Fibroblast of the aortic adventitia (primary cell): ENCODE measurements around the gene PLEKHA8. TPM values are rescaled to one million over a fixed set of nuclear protein-coding genes. Genes with fewer than 3 reads are reported as not detected.

Source experiments
- DNase-seq: peaks from one replicate; pipeline ENCODE4 v3.0.0-alpha.2; 2010; ENCODE audit warnings: low read depth
- H3K4me3 ChIP-seq: 2 replicates; pipeline ENCODE4 v1.5.1; 2011; ENCODE audit warnings: low read depth, mild to moderate bottlenecking, control low read depth, low read length, moderate library complexity
- total RNA-seq: library from RNA; depleted of rRNA; stranded (reverse); fragments of >200 nt; gene quantifications from 2 replicates; pipeline ENCODE4 v1.2.3, GENCODE V29; 2012; ENCODE audit warnings: low replicate concordance
- TF ChIP-seq, protein P1 (sequence below): IDR thresholded peaks from 2 replicates; pipeline ENCODE4 v1.5.1; 2011; ENCODE audit warnings: mild to moderate bottlenecking, low read length, control low read depth, inconsistent platforms; ENCODE audit not compliant: insufficient read depth

PLEKHA8 gene
- total RNA-seq, 1 donor: 10.6 TPM

DNA sequence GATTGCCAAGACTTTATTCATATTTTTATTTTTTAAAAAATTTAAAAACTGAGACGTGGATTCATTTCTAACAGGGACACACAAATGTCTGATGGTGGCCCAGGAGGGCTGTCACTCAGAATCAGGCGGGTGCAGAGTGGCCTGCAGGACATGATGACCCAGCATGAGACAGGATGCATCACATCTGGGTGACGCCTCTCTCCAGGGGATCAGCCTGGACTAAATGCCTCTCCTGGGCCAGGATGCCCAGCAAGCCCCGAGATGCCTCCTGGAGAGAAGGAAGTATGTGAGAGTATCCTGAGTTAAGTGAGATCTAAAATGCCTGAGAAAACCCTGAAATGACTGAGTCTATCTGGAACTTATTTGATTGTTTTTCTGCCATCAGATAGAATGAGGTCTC, 89.7 kb downstream of the PLEKHA8 start:
- no peak for DNase-seq
- TF ChIP-seq, protein P1, sequence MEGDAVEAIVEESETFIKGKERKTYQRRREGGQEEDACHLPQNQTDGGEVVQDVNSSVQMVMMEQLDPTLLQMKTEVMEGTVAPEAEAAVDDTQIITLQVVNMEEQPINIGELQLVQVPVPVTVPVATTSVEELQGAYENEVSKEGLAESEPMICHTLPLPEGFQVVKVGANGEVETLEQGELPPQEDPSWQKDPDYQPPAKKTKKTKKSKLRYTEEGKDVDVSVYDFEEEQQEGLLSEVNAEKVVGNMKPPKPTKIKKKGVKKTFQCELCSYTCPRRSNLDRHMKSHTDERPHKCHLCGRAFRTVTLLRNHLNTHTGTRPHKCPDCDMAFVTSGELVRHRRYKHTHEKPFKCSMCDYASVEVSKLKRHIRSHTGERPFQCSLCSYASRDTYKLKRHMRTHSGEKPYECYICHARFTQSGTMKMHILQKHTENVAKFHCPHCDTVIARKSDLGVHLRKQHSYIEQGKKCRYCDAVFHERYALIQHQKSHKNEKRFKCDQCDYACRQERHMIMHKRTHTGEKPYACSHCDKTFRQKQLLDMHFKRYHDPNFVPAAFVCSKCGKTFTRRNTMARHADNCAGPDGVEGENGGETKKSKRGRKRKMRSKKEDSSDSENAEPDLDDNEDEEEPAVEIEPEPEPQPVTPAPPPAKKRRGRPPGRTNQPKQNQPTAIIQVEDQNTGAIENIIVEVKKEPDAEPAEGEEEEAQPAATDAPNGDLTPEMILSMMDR: no peak
- H3K4me3 ChIP-seq: no peak overlapping the region

DNA sequence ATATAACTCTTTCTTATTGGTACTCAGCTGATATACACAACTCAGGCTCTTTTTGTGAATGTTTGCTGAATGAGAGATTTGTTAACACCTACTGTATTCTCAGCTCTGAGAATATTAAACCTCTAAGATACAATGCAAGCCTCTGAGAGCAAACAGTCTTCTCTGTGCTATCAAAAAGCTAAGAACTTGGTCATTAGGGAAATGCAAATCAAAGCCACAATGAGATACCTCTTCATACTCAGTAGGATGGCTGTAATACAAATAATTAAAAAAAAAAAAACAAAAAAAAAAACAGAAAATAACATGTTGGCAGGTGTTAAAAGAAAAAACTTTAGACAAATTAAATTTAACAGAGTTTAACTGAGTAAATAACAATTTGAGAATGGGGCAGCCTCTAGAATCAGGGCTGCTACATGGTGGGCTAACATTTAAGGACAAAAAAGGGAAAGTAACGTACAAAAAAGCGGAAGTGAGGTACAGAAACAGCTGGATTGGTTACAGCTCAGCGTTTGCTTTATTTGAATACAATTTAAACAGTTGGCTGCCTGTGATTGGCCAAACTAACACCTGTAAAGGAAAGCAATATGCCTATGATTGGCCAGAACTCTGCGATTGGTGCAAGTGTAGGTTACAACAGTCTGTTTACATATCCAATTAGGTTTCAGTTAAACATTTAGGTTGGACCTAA, 91.8 kb downstream of the PLEKHA8 start:
- H3K4me3 ChIP-seq: no peak overlapping the region
- no peak for DNase-seq
- TF ChIP-seq, protein P1: no peak

DNA sequence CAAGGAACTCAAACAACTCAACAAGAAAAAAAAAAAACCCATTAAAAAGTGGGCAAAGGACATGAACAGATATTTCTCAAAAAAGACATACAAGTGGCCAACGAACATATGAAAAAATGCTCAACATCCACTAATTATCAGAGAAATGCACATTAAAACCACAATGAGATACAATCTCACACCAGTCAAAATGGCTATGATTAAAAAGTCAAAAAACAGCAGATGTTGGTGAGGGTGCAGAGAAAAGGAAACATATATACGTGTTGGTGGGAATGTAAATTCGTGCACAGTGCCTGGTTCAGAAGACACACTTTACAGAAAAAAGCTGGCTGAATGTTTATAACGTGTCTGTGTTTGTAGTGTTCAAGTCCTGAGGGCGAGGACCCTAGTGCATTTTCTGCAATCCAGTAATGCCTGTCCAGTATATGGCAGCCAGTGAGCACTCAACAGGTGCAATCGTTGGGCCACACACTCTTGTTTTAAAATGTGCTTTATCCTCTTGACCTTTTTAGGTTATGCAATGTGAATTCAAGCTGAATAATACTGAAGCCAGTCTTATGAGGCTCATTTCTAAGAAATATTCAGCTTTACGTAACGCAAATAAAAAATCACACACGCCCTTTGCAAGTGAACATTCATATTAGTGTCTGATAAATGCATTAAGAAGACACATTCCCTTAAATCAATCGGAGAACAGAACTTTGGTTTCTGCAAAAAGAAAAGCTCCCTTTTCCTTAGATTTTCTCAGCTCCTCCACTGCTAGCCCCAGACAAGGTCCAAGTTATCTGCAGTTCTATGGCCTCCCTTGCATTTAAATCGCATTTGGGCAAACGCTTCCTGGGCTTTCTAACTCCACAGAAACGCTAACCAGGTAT, 105.8 kb downstream of the PLEKHA8 start:
- DNase-seq: no peak
- H3K4me3 ChIP-seq: peak overlapping the region; percentile 71
- TF ChIP-seq, protein P1: no peak

DNA sequence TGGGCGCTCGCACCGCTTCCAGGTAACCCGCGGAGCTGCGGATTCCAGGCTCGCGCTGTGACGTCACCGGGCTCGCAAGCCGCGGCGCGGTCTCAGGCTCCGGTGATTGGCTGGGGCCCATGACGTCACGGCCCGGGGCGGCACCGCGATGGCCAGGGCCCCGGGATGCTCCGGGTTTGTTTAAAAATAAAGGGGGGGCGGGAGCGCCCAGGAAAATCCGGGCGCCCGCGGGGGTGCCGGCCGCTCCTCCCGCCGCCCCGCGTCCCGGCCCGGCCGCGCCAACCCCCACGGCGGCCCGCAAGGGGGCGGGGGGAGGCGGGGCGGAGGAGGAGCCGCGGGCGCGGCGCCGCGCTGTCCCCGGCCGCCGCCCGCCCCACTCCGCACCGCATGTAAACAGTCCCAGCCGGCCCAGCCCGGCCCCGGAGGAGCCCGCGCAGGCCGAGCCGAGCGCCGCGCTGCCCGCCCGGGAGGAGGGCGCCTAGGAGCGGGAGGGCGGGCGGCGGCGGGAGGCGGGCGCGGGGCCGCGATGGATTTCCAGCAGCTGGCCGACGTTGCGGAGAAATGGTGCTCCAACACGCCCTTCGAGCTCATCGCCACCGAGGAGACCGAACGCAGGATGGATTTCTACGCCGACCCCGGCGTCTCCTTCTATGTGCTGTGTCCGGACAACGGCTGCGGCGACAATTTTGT, 106.5 kb downstream of the PLEKHA8 start, which contains the start of gene MTURN:
Gene MTURN, plus strand, starts transcription at position 376 of the 690 bp plus-strand sequence. Its CDS starts 151 bp downstream, at position 527.
- peak; percentile 73 for DNase-seq
- H3K4me3 ChIP-seq: peak within 1 kb of the TSS; percentile 89
- TF ChIP-seq, protein P1: no peak

DNA sequence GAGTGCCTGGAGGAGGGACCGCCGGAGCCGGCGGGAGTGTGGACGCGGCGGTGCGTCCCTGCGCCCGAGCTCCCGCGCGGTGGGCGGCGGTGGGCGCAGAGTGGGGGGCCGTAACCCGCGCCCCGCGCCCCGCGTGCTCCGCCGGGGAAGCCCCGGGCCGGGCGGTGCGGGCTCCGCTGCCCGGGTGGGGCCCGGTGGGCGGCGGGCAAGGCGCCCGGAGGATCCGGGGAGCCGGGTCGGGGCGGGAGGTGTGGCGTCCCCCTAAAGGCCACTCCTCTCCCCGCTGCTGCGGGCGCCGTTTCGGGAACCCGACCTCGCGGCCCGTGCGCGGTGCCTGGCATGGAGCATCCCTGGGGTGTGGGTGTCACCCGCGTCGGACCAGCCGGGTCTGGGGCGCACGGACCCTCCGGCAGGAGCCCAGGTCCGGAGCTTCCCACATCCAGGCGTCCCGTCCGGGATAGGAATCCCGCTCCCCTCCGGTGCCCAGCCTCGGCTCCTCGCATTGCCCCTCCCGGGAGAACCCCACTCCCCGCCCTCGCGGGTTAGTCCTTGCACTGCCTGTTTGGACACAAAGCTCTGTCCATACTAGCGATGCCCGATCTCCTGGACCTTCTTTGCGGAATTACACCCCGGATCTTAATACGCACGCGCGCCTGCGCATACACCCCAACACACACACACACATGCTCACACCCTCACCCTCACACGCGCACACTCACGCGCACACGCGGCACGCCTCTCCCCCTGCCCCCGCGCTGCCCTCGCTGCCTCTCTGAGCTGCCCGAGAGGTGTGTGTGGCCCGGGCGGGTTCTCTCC, 107.3 kb downstream of the PLEKHA8 start:
- peak overlapping the region; percentile 89 for H3K4me3 ChIP-seq
- DNase-seq: peak; percentile 75
- TF ChIP-seq, protein P1: no peak

DNA sequence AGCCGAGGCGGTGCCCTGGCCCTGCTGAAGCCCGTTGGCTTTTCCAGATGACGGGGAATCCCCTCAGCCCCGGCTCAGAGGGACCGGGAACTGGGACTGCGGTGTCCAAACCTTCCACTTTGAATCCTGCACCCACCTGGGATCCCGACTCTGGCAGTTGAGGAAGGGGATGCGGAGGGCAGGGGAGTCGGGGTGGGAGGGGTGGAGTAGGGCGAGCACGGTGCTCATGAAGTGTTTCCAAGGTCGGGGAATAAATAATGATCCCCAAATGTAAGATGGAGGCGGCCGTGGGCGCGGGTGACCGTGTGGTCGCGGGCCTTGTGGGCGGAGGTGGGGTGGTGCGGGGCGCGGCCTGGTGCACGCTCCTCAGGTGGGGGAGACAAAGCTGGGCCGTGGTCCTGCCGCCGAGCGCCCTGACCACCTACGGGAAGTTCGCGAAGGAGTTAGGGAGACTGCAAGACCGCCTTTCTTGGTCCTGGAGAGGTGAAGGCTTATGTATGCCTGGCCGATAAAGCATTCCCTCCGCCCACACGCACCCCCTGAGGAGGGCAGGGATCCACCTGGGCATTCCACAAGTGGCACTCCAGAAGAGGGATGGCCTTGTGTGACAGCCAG, 108.0 kb downstream of the PLEKHA8 start:
- no peak for DNase-seq

More for the DNA sequence above, 108.0 kb downstream of the PLEKHA8 start:
- TF ChIP-seq, protein P1: no peak
- peak overlapping the region; percentile 89 for H3K4me3 ChIP-seq
